Heart right ventricle (tissue), 16 donors: Measurements from ENCODE around the gene DLG4. TPM values are rescaled to one million over a fixed set of nuclear protein-coding genes. Genes with fewer than 3 reads are reported as not detected.
A peak's percentile ranks its signal among the peaks of the same experiment; 100 is the strongest.

Source experiments
- ATAC-seq, 8 donors: fragments of 200-7000 bp; cut with Tn5 transposase; one replicate each; pipeline ENCODE4 v1.9.1; 2020; ENCODE audit warnings: mild to moderate bottlenecking in 8 of 8, moderate library complexity in 8 of 8, moderate number of reproducible peaks in 1 of 8
- DNase-seq, 2 donors: peaks; one replicate each; pipeline ENCODE4 v3.0.0-alpha.2; 2020
- H3K27ac ChIP-seq, 10 donors: fragments of 200-600 bp; sonication (generic) in 2 of 10; one replicate each; pipeline versions ENCODE4 v1.5.0 to v1.8.0; 2020 to 2022; ENCODE audit warnings: mild to moderate bottlenecking in 3 of 10
- H3K27me3 ChIP-seq, 7 donors: fragments of 200-600 bp; one replicate each; pipeline ENCODE4 v1.8.0; 2021 to 2022; ENCODE audit warnings: mild to moderate bottlenecking in 2 of 7
- H3K36me3 ChIP-seq, 9 donors: fragments of 200-600 bp; sonication (generic) in 1 of 9; one replicate each; pipeline versions ENCODE4 v1.5.0 to v1.8.0; 2020 to 2022; ENCODE audit warnings: mild to moderate bottlenecking in 2 of 9
- H3K4me1 ChIP-seq, 9 donors: fragments of 200-600 bp; sonication (generic) in 1 of 9; one replicate each; pipeline versions ENCODE4 v1.5.0 to v1.8.0; 2020 to 2022; ENCODE audit warnings: mild to moderate bottlenecking in 4 of 9
- H3K4me3 ChIP-seq, 10 donors: fragments of 200-600 bp; sonication (generic) in 2 of 10; one replicate each; pipeline versions ENCODE4 v1.5.0 to v1.8.0; 2020 to 2022; ENCODE audit warnings: mild to moderate bottlenecking in 7 of 10, moderate library complexity in 2 of 10
- H3K9me3 ChIP-seq, 11 donors: fragments of 200-600 bp in 10 of 11; sonication (generic) in 2 of 11; one replicate each; pipeline versions ENCODE4 v1.5.0 to v1.8.0; 2013 to 2022; ENCODE audit warnings: mild to moderate bottlenecking in 2 of 11, control low read depth in 1 of 11, moderate library complexity in 1 of 11
- CTCF ChIP-seq, 9 donors: fragments of 200-600 bp; sonication (generic) in 2 of 9; IDR thresholded peaks; one replicate each; pipeline versions ENCODE4 v1.5.0 to v1.8.0; 2021 to 2022; ENCODE audit warnings: antibody characterized with exemption in 9 of 9, mild to moderate bottlenecking in 5 of 9, moderate library complexity in 1 of 9
- WGBS, 2 donors: extraction: QIAGEN DNeasy Blood & Tissue Kit; methylation state at CpG; one replicate each; pipeline ENCODE4 v1.1.7; 2013; ENCODE audit warnings: inconsistent platforms in 1 of 2; 5-methylcytosine and 5-hydroxymethylcytosine counted together
- intact Hi-C, 10 donors: fragments of 100-400 bp; cut with DNase I; formaldehyde crosslinking; loops; one replicate each; pipeline versions ENCODE4 v1.11.1 to v1.14.2; 2022
- polyA plus RNA-seq, 2 donors: library from polyadenylated mRNA; stranded (reverse); fragments of 200-250 nt; gene quantifications; one replicate each; pipeline ENCODE4 v1.2.3, GENCODE V29; 2013
- total RNA-seq, 10 donors: library from RNA; stranded (reverse); fragmentation: NEBNext Ultra II Directional in 3 of 10; extraction: Animal tissue kit (Norgen Biotek cat#: 25700) in 3 of 10; gene quantifications; one replicate each; pipeline versions ENCODE4 v1.2.1 to v1.2.4, GENCODE V29; 2021 to 2023
- donor health status: Arrhythmogenic right ventricular cardiomyopathy.
- donor health status: ischemic (EF 13 %, LVEDD 7.1; RV severe dilation, severe dysfunction).
- donor health status: healthy with polysubstance abuse.
- donor health status: DM: no; HTN: yes; CAD: no.
- donor health status: DM: no; HTN: no; CAD: no.
- donor health status: ischemic (EF 25% LVEDD 6.9; RV normal size, moderate dysfunction).
- donor health status: ischemic (EF 25% LVEDD 5.7; RV mildly dilated, moderate dysfunction).
- donor health status: healthy.
- donor health status: DM: yes; HTN: yes; CAD: no.
- donor health status: Ischemic cardiomyopathy.
- donor health status: ischemic (EF 35%, LVEDD 5.7; RV mildly dilated, moderate dysfunction).
- donor health status: nonischemic (EF 11% LVEDD 7.7; RV severe dilation, severe dysfunction).
- donor health status: DM: yes; HTN: yes; CAD: no.
- donor health status: PGD.
- donor health status: ischemic (EF 29% LVEDD 5.4; RV normal size, mild dysfunction).
- donor health status: nonischemic (EF 23%, LVEDD 6.1; RV moderate dilation, normal function).

The DLG4 gene
- total and polyA plus RNA-seq, 12 donors = 5.4 to 27.8 (median 16.7) TPM

- TF ChIP-seq CTCF (IDR thresholded peaks at IDR 0.05) = no peak
- H3K4me3 ChIP-seq = peak overlapping the region in 6 of 10 donors; percentile 59 to 71 (median 62)
- 15 to 23% methylated on average over 9 to 10 of the region's 10 CpGs for WGBS, 2 donors
- no peaks in the 10 kb centered on the region for H3K9me3 ChIP-seq
- no peak for ATAC-seq
- no peak for DNase-seq
- intact Hi-C loops = loop anchor here in 2 of 10 donors (2.0 kb wide), 2 partner anchors 23 to 37 kb away; partner anchors contain the start of genes ELP5 (in 1 of the 2) and PHF23 (in 1 of the 2)
- no peaks in the 10 kb centered on the region for H3K27me3 ChIP-seq
- peak overlapping the region in 8 of 10 donors; percentile 53 to 98 (median 70) for H3K27ac ChIP-seq
- H3K4me1 ChIP-seq = peaks cover 17 to 67% (median 58%) of the 10 kb centered on the region in 9 donors
- H3K36me3 ChIP-seq = peaks cover 0 to under 1% (median 0%) of the 10 kb centered on the region in 9 donors
Measured at GRCh38 chr17:7215652-7216180, 3.9 kb downstream of the DLG4 start.

- Histone ChIP-seq H3K4me1 (peaks cover 17 to 62% (median 53%) of the 10 kb centered on the region in 9 donors), H3K27ac (peak overlapping the region in 9 of 10 donors; percentile 53 to 98 (median 68)), H3K36me3 (no peaks in the 10 kb centered on the region), H3K9me3 (no peaks in the 10 kb centered on the region), H3K4me3 (peak overlapping the region in 8 of 10 donors; percentile 45 to 71 (median 62)), H3K27me3 (no peaks in the 10 kb centered on the region)
- no peak for TF ChIP-seq CTCF (IDR thresholded peaks at IDR 0.05)
- no peak for ATAC-seq
- DNase-seq = no peak
- intact Hi-C loops = loop anchor here in 2 of 10 donors (2.0 kb wide), 2 partner anchors 24 to 38 kb away; partner anchors contain the start of genes ELP5 (in 1 of the 2) and PHF23 (in 1 of the 2)
- WGBS, 2 donors = 21 to 25% methylated on average over 9 of the region's 9 CpGs
Measured at GRCh38 chr17:7215136-7215638, 4.4 kb downstream of the DLG4 start.

- DNase-seq (peak; percentile 99), ATAC-seq (peak; percentile 89 to 94 (median 92))
- Histone ChIP-seq H3K27ac (peak overlapping the region in 9 of 10 donors; percentile 53 to 98 (median 69)), H3K36me3 (no peaks in the 10 kb centered on the region), H3K4me1 (peaks cover 17 to 61% (median 52%) of the 10 kb centered on the region in 9 donors), H3K9me3 (no peaks in the 10 kb centered on the region), H3K4me3 (peak overlapping the region; percentile 8 to 71 (median 60)), H3K27me3 (no peaks in the 10 kb centered on the region)
- 0 to 1% methylated on average over 45 of the region's 45 CpGs for WGBS, 2 donors
- peak in 8 of 9 donors; percentile 28 to 75 (median 54) for TF ChIP-seq CTCF (IDR thresholded peaks at IDR 0.05)
- intact Hi-C loops = loop anchor here in 2 of 10 donors (2.0 kb wide), 2 partner anchors 24 to 38 kb away; partner anchors contain the start of genes ELP5 (in 1 of the 2) and PHF23 (in 1 of the 2)
Measured at GRCh38 chr17:7214300-7215135, 5.1 kb downstream of the DLG4 start.

GRCh38 chr17:7213895-7214299, 5.7 kb downstream of the DLG4 start:
- peak in 1 of 2 donors; percentile 78 for DNase-seq
- Histone ChIP-seq H3K36me3 (no peaks in the 10 kb centered on the region), H3K27ac (peak overlapping the region in 7 of 10 donors; percentile 39 to 98 (median 68)), H3K9me3 (no peaks in the 10 kb centered on the region), H3K27me3 (no peaks in the 10 kb centered on the region), H3K4me1 (peaks cover 14 to 55% (median 46%) of the 10 kb centered on the region in 9 donors), H3K4me3 (peak overlapping the region; percentile 8 to 71 (median 60))
- ATAC-seq = peak in 3 of 8 donors; percentile 0 to 1 (median 0)
- 3 to 5% methylated on average over 15 of the region's 15 CpGs for WGBS, 2 donors
- peak in 8 of 9 donors; percentile 22 to 56 (median 41) for TF ChIP-seq CTCF (IDR thresholded peaks at IDR 0.05)
- intact Hi-C loops = loop anchor here in 2 of 10 donors (2.0 kb wide), 2 partner anchors 25 to 39 kb away; partner anchors contain the start of genes ELP5 (in 1 of the 2) and PHF23 (in 1 of the 2)
